ENCODE data around the gene SESN1.
"Not testable (repeated sequence)": the region's sequence is repeated elsewhere in the genome, so short reads cannot be mapped to it uniquely, and the experiment has no call there.

SESN1 gene

DNA sequence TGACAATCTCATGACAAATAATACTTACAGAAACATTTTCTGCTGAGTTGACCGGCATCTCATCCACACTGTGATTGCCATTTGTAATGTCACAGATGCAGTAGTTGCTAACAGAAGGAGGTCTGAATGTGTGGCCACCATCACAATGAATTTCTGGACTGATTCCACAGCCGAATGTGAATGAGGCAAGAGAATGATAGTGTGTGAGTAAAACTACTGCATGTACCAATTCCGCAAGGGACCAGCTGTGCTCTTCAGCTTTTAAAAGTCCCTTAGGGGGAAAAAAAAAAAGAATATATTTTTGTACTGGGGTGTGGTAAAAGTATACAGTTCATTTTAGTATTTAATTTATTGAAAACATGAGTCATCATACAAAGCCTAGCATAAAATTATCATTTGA, 96.2 kb downstream of the SESN1 start:
- peak in 1 of 14 donors; percentile 14 for DNase-seq

DNA sequence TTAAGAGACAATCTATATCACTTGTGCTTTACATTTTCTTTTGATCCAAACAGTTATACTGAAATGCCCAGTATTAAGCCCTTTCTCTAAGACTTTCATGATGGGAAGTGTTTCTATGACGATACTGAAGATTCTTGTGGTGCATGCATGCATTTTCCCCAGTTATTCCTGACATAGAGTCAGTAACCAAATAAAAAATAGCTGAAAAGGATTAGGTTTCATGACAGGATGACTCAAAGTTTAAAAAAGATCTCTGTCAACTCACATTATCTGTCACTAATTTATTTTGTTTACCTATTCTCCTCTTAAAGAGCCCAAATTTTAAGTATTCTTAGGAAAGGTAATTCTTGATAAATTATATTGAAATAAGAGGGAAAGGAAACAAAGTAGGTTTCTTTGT, 98.4 kb downstream of the SESN1 start:
- no peak for DNase-seq

- no peak for DNase-seq
Measured at GRCh38 chr6:108995296-108995695, 99.3 kb downstream of the SESN1 start.

DNA sequence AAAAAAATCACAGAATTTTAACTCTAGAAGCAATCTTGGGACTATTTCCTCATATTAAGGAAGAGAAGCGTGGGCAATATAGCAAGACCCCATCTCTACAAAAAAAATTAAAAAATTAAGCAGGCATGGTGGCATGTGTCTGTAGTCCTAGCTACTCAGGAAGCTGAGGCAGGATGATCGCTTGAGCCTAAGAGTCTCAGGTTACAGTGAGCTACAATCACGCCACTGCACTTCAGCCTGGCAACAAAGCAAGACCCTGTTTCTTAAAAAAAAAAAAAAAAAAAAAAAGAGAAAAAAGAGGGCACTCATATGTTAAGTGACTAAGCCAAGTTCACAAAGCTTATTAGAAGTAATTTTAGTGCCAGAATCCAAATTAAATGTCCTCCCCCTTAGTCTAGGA, 100.8 kb downstream of the SESN1 start:
- no peak for DNase-seq

- DNase-seq: no peak
Measured at GRCh38 chr6:108989700-108990099, 104.9 kb downstream of the SESN1 start.

GRCh38 chr6:108988765-108989164, 105.9 kb downstream of the SESN1 start:
- DNase-seq: no peak

- DNase-seq: no peak
Measured at GRCh38 chr6:108988296-108988695, 106.3 kb downstream of the SESN1 start.

- no peak for DNase-seq
Measured at GRCh38 chr6:108987156-108987555, 107.5 kb downstream of the SESN1 start.

DNA sequence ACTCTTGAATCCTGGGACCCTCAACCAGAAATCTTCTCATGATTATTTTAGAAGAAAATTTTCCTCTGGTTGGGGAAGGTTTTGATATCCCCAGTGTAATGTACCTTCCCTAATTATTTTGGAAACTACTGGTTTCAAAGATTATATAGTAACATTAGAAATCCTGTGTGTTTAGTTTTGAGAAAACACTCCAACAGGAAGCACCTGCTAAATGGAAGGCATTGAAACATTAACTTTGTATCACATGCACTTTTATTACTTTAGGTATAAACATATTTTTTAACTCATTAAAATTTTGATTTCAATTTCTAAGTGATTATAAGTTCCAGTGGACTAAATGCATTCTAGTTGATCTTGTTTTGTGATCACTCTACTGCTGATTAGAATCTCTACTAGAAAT, 109.3 kb downstream of the SESN1 start:
- no peak for DNase-seq

GRCh38 chr6:108983151-108983550, 111.5 kb downstream of the SESN1 start:
- DNase-seq: no peak

DNA sequence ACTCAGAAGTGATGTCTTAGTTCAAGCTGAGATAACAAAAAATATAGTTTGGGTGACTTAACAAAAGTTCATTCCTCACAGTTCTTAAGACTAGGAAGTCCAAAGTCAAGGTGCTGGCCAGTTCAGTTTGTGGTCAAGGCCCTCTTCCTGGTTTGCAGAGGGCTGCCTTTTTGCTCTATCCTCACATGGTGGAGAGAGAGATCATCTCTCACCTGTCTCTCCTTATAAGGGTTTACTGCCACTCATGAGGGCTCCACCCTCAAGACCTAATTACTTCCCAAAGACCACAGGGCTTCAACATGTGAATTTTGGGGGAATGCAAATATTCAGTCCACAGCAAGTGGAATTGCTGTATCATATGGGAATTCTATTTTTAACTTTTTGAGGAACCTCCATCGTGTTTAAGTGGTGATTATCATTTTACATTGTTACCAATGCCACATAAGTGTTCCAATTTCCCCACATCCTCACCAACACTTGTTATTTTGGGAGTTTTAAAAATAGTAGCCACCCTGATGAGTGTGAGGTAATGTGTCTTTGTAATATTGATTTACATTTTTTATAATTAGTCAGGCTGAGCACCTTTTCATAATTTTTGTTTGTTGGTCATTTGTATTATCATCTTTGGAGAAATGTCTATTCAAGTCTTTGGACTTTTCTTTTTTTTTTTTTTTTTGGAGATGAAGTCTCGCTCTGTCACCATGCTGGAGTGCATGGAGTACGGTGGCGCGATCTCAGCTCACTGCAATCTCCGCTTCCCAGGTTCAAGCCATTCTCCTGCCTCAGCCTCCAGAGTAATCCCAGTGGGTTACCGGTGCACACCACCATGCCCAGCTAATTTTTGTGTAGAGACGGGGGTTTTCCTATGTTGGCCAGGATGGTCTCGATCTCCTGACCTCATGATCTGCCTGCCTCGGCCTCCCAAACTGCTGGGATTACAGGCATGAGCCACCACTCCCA, 112.2 kb downstream of the SESN1 start:
- DNase-seq: no peak

DNA sequence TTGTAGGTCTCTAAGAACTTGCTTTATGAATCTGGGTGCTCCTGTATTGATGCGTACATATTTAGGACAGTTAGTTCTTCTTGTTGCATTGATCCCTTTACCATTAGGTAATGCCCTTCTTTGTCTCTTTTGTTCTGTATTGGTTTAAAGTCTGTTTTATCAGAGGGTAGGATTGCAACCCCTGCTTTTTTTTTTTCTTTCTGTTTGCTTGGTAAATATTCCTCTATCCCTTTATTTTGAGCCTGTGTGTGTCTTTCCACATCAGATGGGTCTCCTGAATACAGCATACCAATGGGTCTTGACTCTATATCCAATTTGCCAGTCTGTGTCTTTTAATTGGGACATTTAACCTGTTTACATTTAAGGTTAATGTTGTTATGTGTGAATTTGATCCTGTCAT, 116.0 kb downstream of the SESN1 start:
- not testable (repeated sequence) for DNase-seq

GRCh38 chr6:108974201-108974600, 120.4 kb downstream of the SESN1 start:
- no peak for DNase-seq

DNA sequence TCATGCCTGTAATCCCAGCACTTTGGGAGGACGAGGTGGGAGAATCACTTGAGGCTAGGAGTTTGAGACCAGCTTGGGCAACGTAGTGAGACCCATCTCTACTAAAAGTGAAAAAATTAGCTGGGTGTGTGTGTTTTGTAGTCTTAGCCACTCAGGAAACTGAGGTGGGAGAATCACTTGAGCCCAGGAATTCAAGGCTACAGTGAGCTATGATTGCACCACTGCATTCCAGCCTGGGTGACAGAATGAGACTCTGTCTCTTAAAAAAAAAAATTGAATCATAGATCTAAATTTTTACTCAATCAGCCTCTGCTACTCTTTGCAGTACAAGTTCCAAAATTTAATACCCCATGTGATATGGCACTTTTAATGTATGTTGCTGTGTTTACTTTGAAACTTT, 124.9 kb downstream of the SESN1 start:
- DNase-seq: no peak

- no peak for DNase-seq
Measured at GRCh38 chr6:108968325-108969316, 126.0 kb downstream of the SESN1 start.

DNA sequence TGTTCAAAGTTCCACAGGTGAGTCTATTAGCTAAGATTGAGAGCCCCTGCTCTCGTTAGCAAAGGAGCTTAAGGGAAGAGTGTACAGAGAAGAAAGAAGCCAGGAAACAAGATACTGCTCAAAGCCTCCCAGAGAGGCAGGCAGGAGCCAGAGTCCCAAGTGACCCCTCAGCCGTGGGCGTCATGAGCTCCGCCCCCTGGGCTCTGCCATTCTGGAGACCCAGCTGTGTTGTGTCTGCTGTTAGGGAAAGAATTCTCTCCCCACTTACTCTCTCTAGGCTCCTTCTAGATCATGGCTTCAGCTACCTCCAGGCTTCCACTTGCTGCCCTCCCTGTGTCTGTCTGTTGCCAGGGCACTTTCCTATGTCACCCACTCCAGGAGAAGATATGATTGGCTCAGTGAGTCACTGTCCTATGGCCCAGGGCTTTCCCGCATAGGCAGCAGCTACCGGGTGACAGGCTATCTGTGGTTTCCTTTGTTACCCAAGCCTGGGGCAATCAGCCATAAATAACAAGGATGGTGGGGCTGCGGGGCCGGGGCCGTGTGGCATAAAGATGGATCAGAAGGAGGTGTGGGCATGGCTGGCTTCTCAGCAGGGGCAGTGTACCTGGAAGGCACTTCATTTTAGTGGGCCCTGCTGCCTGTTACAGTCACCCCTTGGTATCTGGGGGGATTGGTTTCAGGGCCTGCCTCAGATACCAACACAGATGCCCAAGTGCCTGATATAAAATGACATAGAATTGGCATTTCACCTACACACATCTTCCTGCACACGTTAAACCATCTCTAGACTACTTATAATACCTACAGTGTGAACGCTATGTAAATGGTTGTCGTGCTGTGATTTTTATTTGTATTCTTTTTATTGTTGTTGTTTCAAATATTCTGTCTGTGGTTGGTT, 127.5 kb downstream of the SESN1 start:
- DNase-seq: peak in 1 of 14 donors; percentile 12

- DNase-seq: no peak
Measured at GRCh38 chr6:108966251-108966650, 128.4 kb downstream of the SESN1 start.

GRCh38 chr6:108961985-108962384, 132.7 kb downstream of the SESN1 start:
- DNase-seq: no peak

DNA sequence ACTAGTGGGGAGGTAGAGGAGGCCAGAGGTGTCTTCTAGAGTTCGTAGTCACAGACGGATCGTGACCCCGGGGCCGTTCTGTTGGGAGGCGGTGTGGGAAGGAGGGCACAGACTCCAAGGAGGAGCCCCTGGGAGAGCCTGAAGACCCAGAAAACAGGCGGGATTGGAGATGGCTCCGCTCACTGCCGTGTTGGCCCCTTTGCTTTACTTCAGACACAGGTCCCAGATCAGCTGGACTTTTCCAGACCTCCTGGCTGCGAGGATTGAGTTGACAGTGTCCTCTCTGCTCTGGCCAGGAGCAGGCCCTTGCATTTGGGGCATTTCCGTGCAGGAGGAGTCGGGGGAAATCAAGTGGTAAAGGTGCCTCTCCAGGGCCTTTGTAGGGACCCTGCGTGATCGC, 133.6 kb downstream of the SESN1 start:
- no peak for DNase-seq

DNA sequence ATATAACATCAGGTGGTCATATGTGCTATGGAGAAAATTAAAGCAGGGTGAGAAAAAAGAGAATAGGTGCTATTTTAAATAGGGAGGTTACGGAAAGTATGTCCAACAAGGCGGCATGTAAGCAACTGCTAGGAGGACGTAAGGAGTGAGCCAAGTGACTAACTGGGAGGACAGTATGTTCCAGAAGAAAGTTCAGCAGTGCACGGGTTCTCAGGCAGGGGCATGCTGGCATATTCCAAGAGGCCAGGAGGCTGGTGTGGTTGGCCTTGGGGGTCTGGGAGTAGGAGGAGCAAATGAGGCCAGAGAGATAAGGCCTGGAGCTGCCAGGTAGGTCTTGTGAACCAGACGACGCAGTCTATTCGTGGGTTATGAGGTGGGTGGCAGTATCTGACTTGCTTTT, 134.0 kb downstream of the SESN1 start:
- DNase-seq: no peak

DNA sequence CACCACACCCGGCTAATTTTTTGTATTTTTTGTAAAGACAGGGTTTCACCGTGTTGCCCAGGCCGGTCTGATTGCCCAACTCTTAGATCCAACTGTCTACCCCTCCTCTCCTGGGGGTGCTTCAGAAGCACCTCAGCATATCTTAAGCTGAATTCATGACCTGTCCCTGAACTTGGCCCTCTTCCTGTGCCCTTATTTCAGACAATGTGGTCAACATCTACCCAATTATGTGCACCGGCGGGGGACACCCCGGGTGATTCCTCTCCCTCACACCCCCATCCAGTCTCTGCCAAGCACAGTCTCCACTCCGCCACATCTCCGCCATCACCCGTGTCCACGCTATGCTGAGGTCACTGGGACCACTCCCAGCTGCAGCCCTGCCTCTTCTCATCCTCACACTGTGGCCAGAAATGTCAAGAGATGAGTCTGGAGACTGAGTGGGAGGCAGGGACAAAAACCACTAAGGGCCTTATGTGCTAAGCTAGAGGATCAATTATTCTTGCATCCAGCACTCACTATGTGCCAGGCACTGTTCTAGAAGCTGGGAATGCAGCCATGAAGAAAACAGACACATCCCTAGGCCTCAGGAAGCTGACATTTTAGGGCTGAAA, 134.6 kb downstream of the SESN1 start:
- no peak for DNase-seq

Measured in C1 segment of cervical spinal cord (tissue), 14 donors.